GM18507 (cell line): ENCODE measurements around the gene KLK3.
A peak's percentile ranks its signal among the peaks of the same experiment; 100 is the strongest.
"Not testable (repeated sequence)": the region's sequence is repeated elsewhere in the genome, so short reads cannot be mapped to it uniquely, and the experiment has no call there.

ENCODE experiments used
- DNase-seq: peaks from one replicate; pipeline ENCODE4 v3.0.0; 2011; ENCODE audit warnings: low read depth; ENCODE audit not compliant: insufficient read length; ENCODE audit errors: extremely low spot score
- FAIRE-seq: peaks from 2 replicates; lab custom pipeline; 2011; peaks lifted over from hg19 to GRCh38; lab: Jason Lieb, UNC

Gene KLK3

DNA sequence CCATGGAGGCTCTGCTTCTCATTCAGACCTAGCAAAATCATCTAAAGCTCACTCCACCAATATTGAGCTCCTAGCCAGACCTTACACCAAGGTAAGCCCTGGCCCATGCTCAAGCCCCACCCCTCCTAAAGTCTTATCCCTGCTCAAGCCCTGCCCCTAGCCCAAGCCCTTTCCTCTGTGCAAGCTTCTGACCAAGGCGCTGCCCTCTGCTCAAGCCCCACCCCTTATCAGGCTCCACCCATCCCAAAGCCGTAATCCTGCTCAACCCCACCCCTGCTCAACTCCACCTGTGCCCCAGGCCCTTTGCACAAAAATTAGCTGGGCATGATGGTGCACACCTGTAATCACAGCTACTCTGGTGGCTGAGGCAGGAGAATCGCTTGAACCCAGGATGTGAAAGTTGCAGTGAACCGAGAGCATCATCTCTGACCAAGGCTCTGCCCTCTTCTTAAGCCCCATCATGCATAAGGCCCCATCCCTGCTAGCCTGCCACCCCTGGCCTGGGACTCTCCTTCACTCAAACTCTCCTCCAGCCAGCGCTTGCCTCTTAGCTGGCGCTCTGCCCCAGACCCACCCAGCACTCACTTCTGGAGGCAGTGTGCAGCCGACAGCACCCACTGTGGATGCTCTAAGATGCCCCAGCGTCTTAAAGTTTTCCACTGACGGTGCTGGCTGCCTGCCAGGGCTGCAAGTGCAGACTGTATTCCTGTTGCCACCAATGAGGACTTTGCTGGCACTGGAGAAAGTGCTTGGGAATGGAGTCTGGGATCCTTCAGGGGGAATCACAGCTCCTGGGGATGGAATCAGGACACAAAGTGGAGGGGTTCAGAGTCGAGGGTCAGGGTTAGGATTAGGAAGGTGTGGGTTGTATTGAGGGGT lies 40.0 kb downstream of the KLK3 start:
- no peak for DNase-seq
- no peak for FAIRE-seq

- FAIRE-seq, DNase-seq: not testable (repeated sequence)
Measured at GRCh38 chr19:50896089-50896590, 41.4 kb downstream of the KLK3 start.

DNA sequence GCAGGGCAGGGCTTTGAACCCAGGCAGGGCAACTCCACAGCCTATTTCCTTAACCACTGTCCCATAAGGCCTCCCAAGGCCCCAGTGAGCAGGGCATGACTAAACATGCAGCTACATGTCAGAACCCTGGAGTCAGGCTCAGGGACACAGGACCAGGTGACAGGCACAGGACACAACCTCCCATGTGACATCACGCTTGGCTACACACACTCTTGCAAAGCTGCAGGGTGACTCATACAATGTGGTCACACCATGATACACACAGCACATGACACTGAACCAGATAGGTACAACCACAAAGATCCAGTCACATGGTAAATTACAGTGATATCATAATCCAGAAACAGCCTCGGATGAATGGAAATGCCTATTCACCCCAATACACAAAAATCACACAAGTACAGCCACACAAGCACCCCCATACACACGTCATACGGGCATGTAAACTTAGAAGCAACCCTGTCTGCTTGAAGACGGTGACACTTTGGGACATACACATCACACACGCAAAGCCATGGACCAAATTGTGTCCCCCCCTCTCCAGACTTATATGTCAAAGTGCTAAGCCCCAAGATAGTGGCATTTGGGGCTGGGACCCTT lies 42.0 kb downstream of the KLK3 start:
- DNase-seq (peak; percentile 62), FAIRE-seq (peak; percentile 100)

- DNase-seq: no peak
- FAIRE-seq: no peak
Measured at GRCh38 chr19:50897191-50897607, 42.5 kb downstream of the KLK3 start.

GRCh38 chr19:50897612-50898011 lies 42.9 kb downstream of the KLK3 start:
- DNase-seq (no peak), FAIRE-seq (no peak)

- FAIRE-seq (no peak), DNase-seq (no peak)
Measured at GRCh38 chr19:50898018-50898417, 43.3 kb downstream of the KLK3 start.

DNA sequence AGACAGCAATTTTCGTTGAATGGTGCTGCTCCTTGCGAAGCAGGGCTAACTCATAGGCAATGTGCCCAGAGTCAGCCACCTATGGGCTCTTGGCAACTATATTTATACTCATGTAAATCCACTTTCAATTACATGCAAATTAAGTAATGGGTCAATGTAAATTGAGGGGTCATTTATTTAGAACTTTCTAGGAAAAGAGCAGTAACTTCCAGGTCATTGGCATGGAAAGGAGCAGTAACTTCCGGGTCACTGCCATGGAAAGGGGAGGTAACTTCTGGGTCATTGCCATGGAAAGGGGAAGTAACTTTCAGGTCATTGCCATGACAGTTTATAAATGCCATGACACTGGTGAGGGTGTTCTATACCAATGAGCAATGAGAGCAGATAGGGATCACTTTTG lies 44.9 kb downstream of the KLK3 start:
- no peak for DNase-seq
- FAIRE-seq: no peak

DNA sequence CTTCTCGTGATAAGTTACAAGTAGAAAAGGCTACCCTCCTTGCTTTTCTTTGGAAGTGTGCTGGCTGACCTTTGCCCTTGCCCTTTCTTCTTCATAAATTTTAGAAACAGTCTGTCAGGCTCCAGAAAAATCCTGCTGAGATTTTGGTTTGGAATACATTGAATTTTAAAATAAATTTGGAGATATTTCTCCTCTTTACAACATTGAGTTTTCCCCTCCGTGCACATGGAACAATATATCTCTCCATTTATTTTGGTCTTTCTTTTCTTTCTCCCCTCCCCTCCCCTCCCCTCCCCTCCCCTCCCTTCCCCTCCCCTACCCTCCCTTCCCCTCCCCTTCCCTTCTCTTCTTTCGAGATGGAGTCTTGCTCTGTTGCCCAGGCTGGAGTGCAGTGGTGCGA lies 47.9 kb downstream of the KLK3 start:
- FAIRE-seq (no peak), DNase-seq (no peak)

- peak; percentile 62 for FAIRE-seq
- DNase-seq: no peak
Measured at GRCh38 chr19:50906217-50906616, 51.5 kb downstream of the KLK3 start.

- no peak for FAIRE-seq
Measured at GRCh38 chr19:50908336-50908735, 53.6 kb downstream of the KLK3 start.

GRCh38 chr19:50909240-50910070 lies 54.7 kb downstream of the KLK3 start:
- peak; percentile 52 for FAIRE-seq
- no peak for DNase-seq

More at GRCh38 chr19:50908336-50908735, 53.6 kb downstream of the KLK3 start:
- DNase-seq: no peak
